IMR-90 (cell line): Measurements from ENCODE around the gene MAB21L3. TPM values are rescaled to one million over a fixed set of nuclear protein-coding genes. Genes with fewer than 3 reads are reported as not detected.

ENCODE experiments used
- ATAC-seq: fragments of 200-7000 bp; cut with Tn5 transposase; 2 replicates; pipeline ENCODE4 v1.9.1; 2020; ENCODE audit warnings: low read depth, mild to moderate bottlenecking, moderate library complexity
- BruUV-seq: library from RNA; stranded (reverse); fragments of 400-500 nt; replicated peaks from 2 replicates; lab custom pipeline; 2021; lab: Mats Ljungman, UMichigan
- CTCF ChIA-PET: fragments of 300-600 bp; formaldehyde crosslinking; extraction: SDS; loops from one replicate; lab custom pipeline; 2021; ENCODE audit warnings: antibody characterized with exemption; lab: Yijun Ruan, JAX
- POLR2A ChIA-PET: fragments of 300-600 bp; sonication (Branson Sonifier 250); formaldehyde crosslinking; loops from one replicate; lab custom pipeline; 2022; ENCODE audit warnings: antibody characterized with exemption; ENCODE audit not compliant: unreplicated experiment; lab: Charles Lee
- DNase-seq: peaks from one replicate; pipeline ENCODE4 v3.0.0; 2013
- H2AFZ ChIP-seq: replicated peaks from 2 replicates; pipeline ENCODE3; 2013; ENCODE audit warnings: low read length, mild to moderate bottlenecking; ENCODE audit not compliant: poor library complexity
- H2AK5ac ChIP-seq: 2 replicates; pipeline ENCODE4 v1.6.1; 2013; ENCODE audit warnings: low read depth, low read length, inconsistent platforms
- H2AK9ac ChIP-seq: replicated peaks from 2 replicates; pipeline ENCODE3; 2013; ENCODE audit warnings: mild to moderate bottlenecking, low read depth, low read length, moderate library complexity; ENCODE audit not compliant: poor library complexity
- H2BK120ac ChIP-seq: 2 replicates; pipeline ENCODE4 v1.6.1; 2013; ENCODE audit warnings: low read depth, low read length, inconsistent platforms
- H2BK15ac ChIP-seq: 3 replicates; pipeline ENCODE4 v1.6.1; 2013; ENCODE audit warnings: low read depth, low read length, inconsistent platforms
- H2BK20ac ChIP-seq: 2 replicates; pipeline ENCODE4 v1.6.1; 2013; ENCODE audit warnings: low read depth, mild to moderate bottlenecking, inconsistent platforms, low read length, moderate library complexity
- H2BK5ac ChIP-seq: 2 replicates; pipeline ENCODE4 v1.6.1; 2013; ENCODE audit warnings: mild to moderate bottlenecking, low read depth, low read length, inconsistent platforms; ENCODE audit not compliant: poor library complexity, severe bottlenecking
- H3K14ac ChIP-seq: replicated peaks from 2 replicates; pipeline ENCODE4 v1.6.1; 2013; ENCODE audit warnings: low read depth, low read length, inconsistent platforms
- H3K18ac ChIP-seq: 2 replicates; pipeline ENCODE4 v1.6.1; 2013; ENCODE audit warnings: low read depth, low read length, control low read depth
- H3K23ac ChIP-seq: 2 replicates; pipeline ENCODE4 v1.6.1; 2013; ENCODE audit warnings: low read depth, low read length, inconsistent platforms
- H3K27ac ChIP-seq: 2 replicates; pipeline ENCODE4 v1.5.1; 2013; ENCODE audit warnings: mild to moderate bottlenecking, control low read depth, low read length; ENCODE audit not compliant: insufficient read depth
- H3K27me3 ChIP-seq: 2 replicates; pipeline ENCODE4 v1.6.1; 2013; ENCODE audit warnings: low read length; ENCODE audit not compliant: control insufficient read depth, insufficient read depth
- H3K36me3 ChIP-seq: 2 replicates; pipeline ENCODE4 v1.6.1; 2013; ENCODE audit warnings: low read length, mixed read lengths; ENCODE audit not compliant: control insufficient read depth, insufficient read depth
- H3K4ac ChIP-seq: 2 replicates; pipeline ENCODE4 v1.6.1; 2013; ENCODE audit warnings: low read depth, low read length, inconsistent platforms
- H3K4me1 ChIP-seq: 2 replicates; pipeline ENCODE4 v1.6.1; 2013; ENCODE audit warnings: low read length, mixed read lengths; ENCODE audit not compliant: control insufficient read depth, insufficient read depth
- H3K4me2 ChIP-seq: 2 replicates; pipeline ENCODE4 v1.6.1; 2013; ENCODE audit warnings: low read depth, mild to moderate bottlenecking, control low read depth, low read length, moderate library complexity
- H3K4me3 ChIP-seq: 2 replicates; pipeline ENCODE4 v1.5.1; 2013; ENCODE audit warnings: low read depth, mild to moderate bottlenecking, control low read depth, low read length, moderate library complexity; ENCODE audit not compliant: insufficient read depth
- H3K56ac ChIP-seq: 2 replicates; pipeline ENCODE4 v1.6.1; 2013; ENCODE audit warnings: low read length, inconsistent platforms; ENCODE audit not compliant: insufficient read depth; ENCODE audit errors: extremely low read depth
- H3K79me1 ChIP-seq, 2 experiments: 2 replicates each; pipeline ENCODE4 v1.6.1; 2013; ENCODE audit warnings: low read length in 2 of 2, inconsistent platforms in 1 of 2, low read depth in 1 of 2
- H3K9ac ChIP-seq: 2 replicates; pipeline ENCODE4 v1.6.1; 2013; ENCODE audit warnings: low read depth, low read length, control low read depth
- H3K9me1 ChIP-seq: 2 replicates; pipeline ENCODE4 v1.6.1; 2013; ENCODE audit warnings: low read length, inconsistent platforms; ENCODE audit not compliant: insufficient read depth
- H3K9me3 ChIP-seq: 2 replicates; pipeline ENCODE4 v1.6.1; 2013; ENCODE audit warnings: low read length; ENCODE audit not compliant: control insufficient read depth, insufficient read depth
- H4K20me1 ChIP-seq: 2 replicates; pipeline ENCODE4 v1.6.1; 2013; ENCODE audit warnings: low read length, inconsistent platforms; ENCODE audit not compliant: insufficient read depth
- H4K5ac ChIP-seq: 2 replicates; pipeline ENCODE4 v1.6.1; 2013; ENCODE audit warnings: mild to moderate bottlenecking, low read depth, low read length, control low read depth
- H4K8ac ChIP-seq, 2 experiments: 2 replicates each; pipeline ENCODE4 v1.6.1; 2013; ENCODE audit warnings: low read depth in 2 of 2, low read length in 2 of 2, control low read depth in 1 of 2, inconsistent platforms in 1 of 2
- H4K91ac ChIP-seq: 2 replicates; pipeline ENCODE4 v1.6.1; 2013; ENCODE audit warnings: low read depth, low read length, inconsistent platforms; ENCODE audit not compliant: insufficient read depth
- MAFK ChIP-seq: IDR thresholded peaks from 2 replicates; pipeline ENCODE4 v1.6.1; 2012; ENCODE audit warnings: low read depth, low read length, improper control_type of control experiment
- WGBS, 2 experiments: methylation state at CpG; one replicate each; pipeline versions ENCODE4 v1.1.5 to v1.1.7; 2013; ENCODE audit warnings: missing lambda C conversion rate in 2 of 2; ENCODE audit not compliant: insufficient read length in 1 of 2; ENCODE audit errors: extremely low coverage in 2 of 2; 5-methylcytosine and 5-hydroxymethylcytosine counted together
- dilution Hi-C: fragments of 300-500 bp; cut with HindIII; formaldehyde crosslinking; loops from one replicate; pipeline ENCODE4 v1.14.3; 2018; ENCODE audit warnings: low sequenced_read_pairs; ENCODE audit not compliant: unreplicated experiment
- in situ Hi-C: fragments of 300-500 bp; cut with MboI; formaldehyde crosslinking; loops from 3 replicates; pipeline ENCODE4 v1.14.3; 2019; ENCODE audit warnings: low sequenced_read_pairs, inconsistent platforms, mixed read lengths
- intact Hi-C: fragments of 100-400 bp; cut with micrococcal nuclease; formaldehyde crosslinking; loops from 2 replicates; pipeline ENCODE4 v1.10.0; 2022
- polyA plus RNA-seq, 3 experiments: library from polyadenylated mRNA; depleted of rRNA; stranded (reverse); fragments of >200 nt; gene quantifications; 2 replicates each; pipeline ENCODE4 v1.2.3, GENCODE V29; 2012; ENCODE audit warnings: low replicate concordance in 1 of 3
- total RNA-seq: library from RNA; depleted of rRNA; stranded (reverse); fragments of >200 nt; gene quantifications from 2 replicates; pipeline ENCODE4 v1.2.3, GENCODE V29; 2012

MAB21L3 gene
- total and polyA plus RNA-seq, 2 of the 4 experiments (the other 2 are of a cell fraction) = not detected

DNA sequence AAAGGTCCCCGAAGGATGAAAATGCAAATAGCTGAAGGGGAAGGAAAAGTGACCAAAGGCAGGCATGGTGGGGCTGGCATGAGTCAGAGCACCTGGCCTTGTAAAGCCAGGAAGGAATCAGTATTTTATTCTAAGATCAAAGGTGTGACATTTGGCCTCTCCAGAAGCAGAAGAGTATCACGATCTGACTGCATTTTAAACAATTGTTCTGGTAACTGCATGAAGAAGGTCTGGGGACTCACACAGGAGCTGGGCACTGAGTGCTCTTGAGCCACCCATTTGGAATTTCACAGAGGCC, 23.2 kb downstream of the MAB21L3 start:
- Histone ChIP-seq H3K9me3 (no peaks in the 10 kb centered on the region), H3K4me3 (no peak overlapping the region), H2AK9ac (no peak overlapping the region), H4K8ac (no peak overlapping the region), H2BK5ac (no peak overlapping the region), H3K4me1 (no peaks in the 10 kb centered on the region), H4K5ac (no peak overlapping the region), H3K27me3 (peaks cover 26% of the 10 kb centered on the region), H3K56ac (no peak overlapping the region), H4K20me1 (no peaks in the 10 kb centered on the region), H3K23ac (no peak overlapping the region), H4K91ac (no peak overlapping the region), H2AFZ (no peak overlapping the region), H3K79me1 (no peaks in the 10 kb centered on the region), H2BK20ac (no peak overlapping the region), H3K4ac (no peak overlapping the region), H2AK5ac (no peak overlapping the region), H2BK15ac (no peak overlapping the region), H3K9me1 (no peaks in the 10 kb centered on the region), H2BK120ac (no peak overlapping the region), H3K18ac (no peak overlapping the region), H3K4me2 (no peak overlapping the region), H3K14ac (no peak overlapping the region), H3K36me3 (no peaks in the 10 kb centered on the region), H3K27ac (no peak overlapping the region), H3K9ac (no peak overlapping the region)
- intact Hi-C loops = loop anchor here (10.0 kb wide), 1 partner anchor 440 kb away; the partner anchor contains the start of gene CD58
- ATAC-seq = no peak
- no peak for DNase-seq
- no TSS peak for BruUV-seq
- ChIA-PET POLR2A (no interaction called here), CTCF (no interaction called here)
- in situ Hi-C loops = loop anchor here (10.0 kb wide), 1 partner anchor 360 kb away; no protein-coding TSS in a partner anchor
- dilution Hi-C loops = no loop called here
- no peak for TF ChIP-seq MAFK
- WGBS, 2 experiments = 36% methylated on average over 2 of the region's 2 CpGs; no CpG with 5 or more reads in 1 of the 2 experiments
